Measurements from ENCODE around the gene FAM171A1.
"Not testable (repeated sequence)": the region's sequence is repeated elsewhere in the genome, so short reads cannot be mapped to it uniquely, and the experiment has no call there.

FAM171A1 gene

GRCh38 chr10:15344256-15344875 is 26.7 kb downstream of the FAM171A1 start:
- no peak for DNase-seq (ENCODE audit: low spot score)

DNA sequence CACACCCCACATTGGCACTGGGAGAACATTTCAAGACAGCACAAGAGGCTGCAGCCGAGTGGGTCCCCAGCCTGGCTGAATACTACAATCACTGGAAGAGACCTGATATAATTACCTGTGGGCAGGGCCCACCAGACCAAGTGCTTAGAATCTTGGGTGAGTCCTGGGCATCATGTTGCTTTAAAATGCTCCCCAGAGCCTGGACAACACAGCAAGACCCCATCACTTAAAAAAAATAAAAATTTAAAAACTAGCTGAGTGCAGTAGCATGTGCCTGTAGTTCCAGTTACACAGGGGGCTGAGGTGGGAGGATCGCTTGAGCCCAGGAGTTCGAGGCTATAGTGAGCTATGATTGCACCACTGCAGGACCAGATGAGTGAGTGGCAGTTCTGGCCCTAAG is 28.1 kb downstream of the FAM171A1 start:
- DNase-seq (ENCODE audit: low spot score), result no peak

GRCh38 chr10:15341502-15342128 is 29.5 kb downstream of the FAM171A1 start:
- peak; percentile 52 for DNase-seq (ENCODE audit: low spot score)

GRCh38 chr10:15339892-15340291 is 31.2 kb downstream of the FAM171A1 start:
- no peak for DNase-seq (ENCODE audit: low spot score)

- DNase-seq (ENCODE audit: low spot score), result not testable (repeated sequence)
Observed at GRCh38 chr10:15337441-15337923, 33.6 kb downstream of the FAM171A1 start.

DNA sequence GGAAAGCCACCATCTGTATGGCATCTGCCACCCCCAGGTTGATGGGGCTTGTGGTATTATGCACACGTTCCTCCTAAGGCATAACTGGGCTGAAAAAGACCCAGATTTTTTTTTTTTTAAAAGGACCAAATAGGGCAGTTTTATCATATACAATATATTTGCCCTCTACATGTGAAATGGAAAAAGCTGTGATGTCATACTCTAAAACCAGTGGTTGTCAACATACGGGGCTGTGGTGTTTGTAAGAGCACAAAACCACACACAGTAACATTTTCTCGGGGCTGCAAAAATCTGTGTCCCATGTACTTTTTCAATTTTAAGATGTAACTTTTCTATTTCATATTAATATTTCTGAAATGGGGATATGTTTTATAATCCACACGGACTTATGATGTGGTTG is 34.9 kb downstream of the FAM171A1 start:
- DNase-seq (ENCODE audit: low spot score), result no peak

GRCh38 chr10:15335508-15335907 is 35.6 kb downstream of the FAM171A1 start:
- DNase-seq (ENCODE audit: low spot score), result no peak

DNA sequence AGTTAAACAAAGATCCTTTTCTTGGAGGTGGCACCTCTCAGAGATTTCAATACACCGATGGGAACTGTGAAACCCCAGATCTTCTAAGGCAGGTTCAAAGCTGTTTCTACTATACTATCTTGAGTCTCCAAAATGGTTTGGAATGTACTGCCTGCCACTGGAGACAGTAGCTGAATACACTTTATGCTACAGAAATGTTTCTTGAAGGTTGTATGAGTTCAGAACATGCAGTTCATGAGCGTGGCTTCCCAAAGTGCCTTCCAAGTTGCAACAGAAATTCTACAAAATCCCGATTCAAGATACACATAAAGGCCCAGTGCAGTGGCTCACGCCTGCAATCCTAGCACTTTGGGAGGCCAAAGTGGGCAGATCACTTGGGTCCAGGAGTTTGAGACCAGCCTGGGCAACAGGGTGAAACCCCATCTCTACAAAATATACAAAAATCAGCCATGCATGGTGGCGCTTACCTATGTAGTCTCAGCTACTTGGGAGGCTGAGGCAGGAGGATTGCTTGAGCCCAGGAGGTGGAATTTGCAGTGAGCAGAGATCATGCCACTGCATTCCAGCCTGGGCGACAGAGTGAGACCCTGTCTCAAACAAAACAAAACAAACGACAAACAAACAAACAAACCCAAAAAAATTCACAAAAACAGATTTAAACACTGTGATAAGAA is 36.3 kb downstream of the FAM171A1 start:
- no peak for DNase-seq (ENCODE audit: low spot score)

DNA sequence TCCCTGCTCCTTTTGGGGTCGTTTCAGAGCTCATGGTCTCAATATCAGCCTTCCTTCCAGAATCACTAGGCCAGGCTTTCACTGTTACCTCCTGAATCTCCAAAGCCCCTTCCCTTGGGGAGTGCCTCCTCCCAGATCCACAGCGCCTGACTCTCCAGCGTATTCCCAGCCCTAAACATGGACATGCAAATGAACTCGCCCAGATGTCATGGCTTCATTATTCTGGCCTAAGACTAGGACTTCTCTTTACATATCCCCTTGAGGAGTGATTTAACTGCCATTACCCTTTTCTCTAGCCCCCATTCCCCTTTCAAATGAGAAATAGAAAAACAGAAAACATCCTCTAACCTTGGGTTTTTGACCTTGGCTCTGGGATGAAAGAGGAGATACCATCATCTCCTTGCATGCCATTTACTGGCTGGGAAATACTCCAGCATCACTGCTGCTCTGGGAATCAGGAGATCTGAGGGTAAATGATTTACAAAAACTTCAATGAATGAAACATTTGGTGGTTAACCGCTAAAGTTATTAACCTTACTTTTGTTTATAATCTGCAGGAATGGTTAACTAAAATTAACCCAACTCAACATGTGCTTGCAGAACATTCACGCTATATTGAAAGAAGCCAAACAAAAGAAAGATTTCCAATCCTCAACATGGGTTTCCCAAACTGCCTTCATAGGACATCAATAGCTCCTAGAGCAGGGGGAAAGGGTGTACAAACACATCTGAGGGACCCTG is 37.0 kb downstream of the FAM171A1 start:
- peak; percentile 57 for DNase-seq (ENCODE audit: low spot score)

DNA sequence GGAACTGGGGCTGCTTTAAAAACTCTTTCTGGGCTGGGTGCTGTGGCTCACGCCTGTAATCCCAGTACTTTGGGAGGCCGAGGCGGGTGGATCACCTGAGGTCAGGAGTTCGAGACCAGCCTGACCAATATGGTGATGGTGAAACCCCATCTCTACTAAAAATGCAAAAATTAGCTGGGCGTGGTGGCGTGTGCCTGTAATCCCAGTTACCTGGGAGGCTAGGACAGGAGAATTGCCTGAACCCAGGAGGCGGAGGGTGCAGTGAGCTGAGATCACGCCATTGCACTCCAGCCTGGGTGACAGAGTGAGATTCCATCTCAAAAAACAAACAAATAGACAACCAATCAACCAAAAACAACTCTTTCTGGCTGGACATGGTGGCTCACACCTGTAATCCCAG is 37.9 kb downstream of the FAM171A1 start:
- not testable (repeated sequence) for DNase-seq (ENCODE audit: low spot score)

DNA sequence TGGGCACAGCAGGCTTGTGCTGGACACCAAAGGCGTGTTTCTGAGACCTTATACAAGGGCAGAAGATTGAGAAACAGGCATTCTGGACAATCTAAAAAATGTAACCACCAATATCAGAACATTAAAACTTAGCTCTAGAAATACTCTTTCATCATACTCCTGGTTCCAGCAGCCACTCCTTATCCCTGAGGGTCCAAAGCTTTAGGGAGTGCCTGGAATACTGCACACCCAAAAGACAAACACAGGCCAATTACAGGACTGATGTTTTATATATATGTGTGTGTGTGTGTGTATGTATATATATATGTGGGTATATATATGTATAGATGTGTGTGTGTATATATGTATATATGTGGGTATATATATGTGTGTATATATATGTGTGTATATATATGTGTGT is 39.6 kb downstream of the FAM171A1 start:
- DNase-seq (ENCODE audit: low spot score), result no peak

DNA sequence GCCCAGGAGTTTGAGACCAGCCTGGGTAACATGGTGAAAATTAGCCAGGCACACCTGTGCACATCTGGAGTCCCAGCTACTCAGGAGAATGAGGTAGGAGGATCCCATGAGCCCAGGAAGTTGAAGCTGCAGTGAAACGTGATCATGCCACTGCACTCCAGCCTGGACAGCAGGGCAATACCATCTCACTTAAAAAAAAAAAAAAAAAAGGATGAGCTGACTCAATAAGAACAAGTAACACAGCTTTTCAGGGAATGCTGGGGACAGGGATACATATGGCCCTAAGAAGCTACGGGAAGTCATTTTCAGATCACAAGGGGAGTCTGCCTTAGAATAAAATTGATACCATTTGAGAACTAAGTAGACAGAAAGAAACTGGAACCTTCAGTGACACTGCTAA is 41.7 kb downstream of the FAM171A1 start:
- no peak for DNase-seq (ENCODE audit: low spot score)

DNA sequence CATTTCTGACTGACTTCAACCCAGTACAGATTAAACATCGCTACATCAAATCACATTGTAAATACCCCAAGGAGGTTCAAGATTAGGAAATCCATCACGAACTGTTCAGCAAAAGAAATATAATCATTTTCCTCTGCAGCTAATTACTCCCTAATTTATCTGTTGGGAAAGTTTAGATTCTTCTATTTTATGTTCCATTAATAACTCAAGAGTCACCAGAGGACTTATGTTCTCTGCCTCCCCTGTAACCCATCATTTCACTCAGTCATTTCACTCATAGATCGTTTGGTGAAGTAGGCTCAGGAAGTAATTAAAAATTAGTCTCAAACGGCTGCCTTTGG is 45.2 kb downstream of the FAM171A1 start:
- no peak for DNase-seq (ENCODE audit: low spot score)

- no peak for DNase-seq (ENCODE audit: low spot score)
Observed at GRCh38 chr10:15325243-15325943, 45.7 kb downstream of the FAM171A1 start.

- DNase-seq (ENCODE audit: low spot score), result no peak
Observed at GRCh38 chr10:15324611-15325010, 46.5 kb downstream of the FAM171A1 start.

- no peak for DNase-seq (ENCODE audit: low spot score)
Observed at GRCh38 chr10:15324113-15324512, 47.0 kb downstream of the FAM171A1 start.

- DNase-seq (ENCODE audit: low spot score), result no peak
Observed at GRCh38 chr10:15322356-15322755, 48.7 kb downstream of the FAM171A1 start.

DNA sequence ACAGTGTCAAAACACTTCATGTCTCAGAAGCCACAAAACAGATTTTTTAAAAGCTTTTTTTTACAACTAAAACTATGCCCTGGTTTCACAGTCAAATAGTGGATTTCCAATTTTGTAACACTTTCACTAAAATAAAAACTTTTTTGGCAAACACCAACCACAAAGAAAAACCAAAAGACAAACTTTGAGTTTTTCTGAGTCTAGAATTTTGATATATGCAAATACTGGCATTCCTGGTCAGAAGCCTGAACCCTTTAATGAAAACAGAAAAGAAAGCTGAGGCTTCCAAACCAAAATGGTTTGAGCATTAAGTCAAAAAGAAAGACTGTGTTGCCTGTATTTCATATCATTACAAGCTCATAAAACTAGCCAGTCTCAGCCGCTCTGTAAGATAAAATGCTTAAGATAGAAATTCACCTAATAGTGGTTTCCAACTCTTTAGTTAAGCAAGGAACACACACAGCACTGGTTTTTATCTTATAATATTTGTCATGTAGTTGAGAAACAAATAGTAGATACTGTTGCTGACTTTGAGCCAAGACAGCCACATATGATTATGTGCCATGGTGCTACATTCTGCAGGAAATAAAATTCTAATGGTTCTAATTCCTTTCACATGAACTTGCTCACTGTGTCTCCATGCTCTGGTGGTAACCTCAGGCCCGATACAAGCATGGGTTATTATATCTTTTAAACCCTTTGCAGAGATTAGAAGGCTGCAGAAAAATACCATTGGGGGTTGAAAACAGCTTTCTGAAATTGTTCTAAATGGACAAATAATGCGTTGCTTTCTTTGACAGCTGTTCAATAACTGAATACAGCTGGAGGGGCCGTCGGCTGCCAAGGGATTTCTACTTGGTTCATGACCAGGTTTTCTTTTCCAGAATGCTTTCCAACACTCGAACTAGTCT is 49.4 kb downstream of the FAM171A1 start:
- no peak for DNase-seq (ENCODE audit: low spot score)

- no peak for DNase-seq (ENCODE audit: low spot score)
Observed at GRCh38 chr10:15320522-15321203, 50.4 kb downstream of the FAM171A1 start.

- no peak for DNase-seq (ENCODE audit: low spot score)
Observed at GRCh38 chr10:15320118-15320517, 51.0 kb downstream of the FAM171A1 start.
